NCI-H1092 (cell line): ENCODE measurements around the gene TUBB3.
A peak's percentile ranks its signal among the peaks of the same experiment; 100 is the strongest.
"Not testable (repeated sequence)": the region's sequence is repeated elsewhere in the genome, so short reads cannot be mapped to it uniquely, and the experiment has no call there.

Experiments
- DNase-seq: peaks from one replicate; lab custom pipeline; 2025; lab: John Stamatoyannopoulos, UW

Gene TUBB3

DNA sequence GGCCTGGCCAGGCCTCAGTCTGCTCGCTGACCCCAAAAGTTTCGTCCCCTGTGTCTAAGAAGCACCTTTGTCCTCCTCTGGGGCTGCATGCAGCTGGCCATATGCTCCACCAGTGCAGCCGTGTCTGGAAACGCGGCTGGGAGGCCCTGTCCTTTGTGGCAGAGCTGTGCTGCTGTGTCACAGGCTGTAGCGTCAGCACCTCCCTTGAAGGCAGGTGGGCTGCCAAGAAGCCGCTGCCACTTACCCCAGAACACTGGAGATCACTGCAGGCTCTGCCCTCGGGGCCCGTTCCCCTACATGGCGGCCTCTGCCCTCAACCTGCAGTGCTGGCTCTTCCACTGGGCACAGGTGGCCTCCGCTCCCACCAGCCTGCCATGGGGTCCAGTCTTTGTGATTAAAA lies 20.2 kb upstream of the TUBB3 start:
- DNase-seq = no peak

DNA sequence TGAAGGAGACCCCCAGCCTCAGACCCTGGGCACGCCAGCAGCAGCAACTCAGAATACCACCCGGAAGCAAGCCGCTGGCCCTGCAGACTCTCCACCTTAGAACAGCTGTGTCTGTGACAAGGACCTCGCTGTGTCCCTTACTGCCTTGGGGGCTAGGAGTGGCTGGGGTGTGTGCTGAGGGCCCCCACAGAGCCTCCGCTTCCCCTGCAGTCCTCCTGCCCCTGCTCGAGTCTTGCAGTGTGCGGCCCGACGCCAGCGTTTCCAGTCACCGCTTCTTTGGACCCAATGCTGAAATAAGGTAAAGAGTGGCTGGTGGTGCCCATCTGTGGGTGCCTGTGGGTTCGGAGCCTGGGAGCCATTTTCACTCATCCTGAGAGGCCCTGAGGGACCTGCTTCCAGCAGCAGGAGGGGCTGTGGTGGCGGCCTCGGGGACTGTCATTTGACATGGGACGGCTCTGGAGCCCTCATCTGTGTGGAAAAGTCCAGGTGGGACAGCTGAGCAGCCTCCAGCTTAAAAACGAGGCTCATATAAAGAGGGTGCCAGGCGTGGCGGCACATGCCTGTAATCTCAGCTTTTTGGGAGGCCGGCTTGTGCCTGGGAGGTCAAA lies 19.1 kb upstream of the TUBB3 start:
- no peak for DNase-seq

- no peak for DNase-seq
Observed at GRCh38 chr16:89904606-89905510, 18.3 kb upstream of the TUBB3 start.

- no peak for DNase-seq
Observed at GRCh38 chr16:89905511-89906139, 17.5 kb upstream of the TUBB3 start.

DNA sequence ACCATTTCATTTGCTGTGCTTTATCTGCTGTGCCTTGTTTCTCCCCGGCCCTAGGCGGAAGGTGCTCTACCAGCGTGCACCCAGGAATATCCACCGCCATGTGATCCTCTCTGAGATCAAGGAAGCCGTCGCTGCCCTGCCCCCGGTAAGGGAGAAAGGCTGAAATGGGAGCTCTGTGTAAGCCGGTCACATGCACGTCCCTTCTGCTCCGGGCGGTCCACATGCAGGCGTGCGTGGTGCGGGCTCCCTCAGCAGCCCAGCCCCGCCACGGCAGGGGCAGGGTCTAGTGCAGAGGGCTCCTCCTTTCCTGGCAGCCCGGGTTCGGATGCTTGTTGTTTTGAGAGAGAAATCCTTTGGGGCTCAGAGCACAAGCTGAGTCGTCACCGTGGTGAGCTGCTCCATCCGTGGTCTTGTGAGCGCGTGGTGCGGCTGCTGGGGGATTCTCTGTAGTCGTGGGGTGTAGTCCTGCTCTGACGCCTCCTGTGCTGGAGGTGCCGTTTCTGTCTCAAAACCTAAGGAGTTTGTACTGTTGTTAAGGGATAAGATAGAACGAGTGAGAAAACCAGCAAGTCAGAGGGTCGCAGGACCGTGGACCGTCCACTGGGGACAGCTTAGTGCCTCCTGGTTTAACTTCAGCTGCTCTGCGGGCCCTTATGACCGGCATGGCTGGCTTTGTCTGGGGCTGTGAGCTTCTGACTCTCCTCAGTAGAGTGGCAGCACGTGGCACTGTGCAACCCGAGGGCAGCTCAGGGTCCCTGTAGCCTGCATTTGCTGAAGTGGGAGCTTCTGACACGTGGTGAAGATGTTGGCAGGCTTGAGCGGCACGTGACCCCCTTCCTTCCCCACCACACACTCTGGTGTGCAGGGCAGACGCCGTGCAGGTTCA lies 16.8 kb upstream of the TUBB3 start:
- no peak for DNase-seq

DNA sequence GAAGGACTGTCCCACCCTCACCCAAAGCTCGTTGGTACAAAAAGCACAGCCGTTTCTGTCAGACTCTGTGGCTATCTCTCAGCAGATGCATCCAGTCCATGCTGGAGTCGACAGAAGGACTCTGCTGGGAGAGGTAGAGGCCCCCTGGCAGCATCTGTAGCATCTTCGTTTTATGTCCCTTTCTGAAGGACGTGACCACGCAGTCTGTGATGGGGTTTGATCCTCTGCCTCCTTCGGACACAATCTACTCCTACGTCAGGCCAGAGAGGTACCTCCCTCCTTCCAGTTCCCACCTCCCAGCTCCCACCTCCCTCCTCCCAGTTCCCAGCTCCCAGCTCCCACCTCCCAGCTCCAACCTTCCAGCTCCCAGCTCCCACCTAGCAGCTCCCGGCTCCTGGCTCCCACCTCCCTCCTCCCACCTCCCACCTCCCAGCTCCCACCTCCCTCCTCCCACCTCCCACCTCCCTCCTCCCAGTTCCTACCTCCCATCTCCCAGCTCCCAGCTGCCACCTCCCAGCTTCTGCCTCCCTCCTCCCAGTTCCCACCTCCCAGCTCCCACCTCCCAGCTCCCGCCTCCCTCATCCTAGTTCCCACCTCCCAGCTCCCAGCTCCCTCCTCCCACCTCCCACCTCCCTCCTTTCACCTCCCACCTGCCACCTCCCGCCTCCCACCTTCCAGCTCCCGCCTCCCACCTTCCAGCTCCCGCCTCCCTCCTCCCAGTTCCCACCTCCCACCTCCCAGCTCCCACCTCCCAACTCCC lies 15.9 kb upstream of the TUBB3 start:
- DNase-seq = no peak

GRCh38 chr16:89908236-89908635 lies 14.9 kb upstream of the TUBB3 start:
- no peak for DNase-seq

DNA sequence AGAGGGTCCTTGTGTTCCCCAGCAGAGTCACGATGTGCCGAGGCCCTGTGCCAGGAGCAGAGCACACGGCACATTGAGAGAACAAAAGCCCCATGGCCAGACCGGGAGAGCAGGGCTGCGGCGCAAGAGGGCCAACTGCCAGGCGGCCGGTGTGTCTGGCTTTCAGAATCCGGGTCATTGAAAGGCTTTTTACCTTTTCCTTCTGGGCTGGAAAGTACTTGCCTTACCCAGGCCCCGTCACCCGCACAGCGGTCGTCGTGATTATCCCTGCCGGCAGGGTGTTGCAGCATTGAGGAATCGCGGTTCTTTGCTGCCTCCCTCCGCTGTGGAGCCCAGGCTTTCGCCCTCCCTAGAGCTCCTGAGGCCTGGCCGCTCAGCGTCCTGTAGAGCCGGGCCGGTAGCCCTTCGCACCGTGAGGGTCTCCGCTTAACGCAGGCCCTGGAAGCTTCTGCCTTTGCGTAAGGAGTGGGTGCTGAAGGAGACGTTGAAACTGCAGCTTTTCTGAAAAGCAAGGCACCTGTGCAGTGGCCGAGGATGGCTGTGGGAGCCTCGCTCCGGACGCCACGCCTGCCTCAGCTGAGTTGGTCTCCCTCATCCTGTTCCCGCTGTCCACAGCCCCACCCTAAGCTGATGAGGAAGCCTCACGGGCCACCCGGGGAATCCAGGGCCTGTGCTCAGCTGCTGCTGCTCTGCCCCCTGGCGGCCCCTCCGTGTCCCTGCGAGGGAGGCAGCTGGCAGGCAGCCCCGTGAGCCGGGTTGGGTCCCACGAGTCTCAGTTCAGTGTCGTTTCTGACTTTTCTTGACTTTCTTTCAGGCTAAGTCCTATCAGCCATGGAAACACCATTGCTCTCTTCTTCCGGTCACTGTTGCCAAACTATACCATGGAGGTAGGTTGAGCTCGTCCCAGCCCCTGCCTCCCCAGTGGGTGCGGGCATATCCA lies 13.1 kb upstream of the TUBB3 start:
- peak; percentile 53 for DNase-seq

DNA sequence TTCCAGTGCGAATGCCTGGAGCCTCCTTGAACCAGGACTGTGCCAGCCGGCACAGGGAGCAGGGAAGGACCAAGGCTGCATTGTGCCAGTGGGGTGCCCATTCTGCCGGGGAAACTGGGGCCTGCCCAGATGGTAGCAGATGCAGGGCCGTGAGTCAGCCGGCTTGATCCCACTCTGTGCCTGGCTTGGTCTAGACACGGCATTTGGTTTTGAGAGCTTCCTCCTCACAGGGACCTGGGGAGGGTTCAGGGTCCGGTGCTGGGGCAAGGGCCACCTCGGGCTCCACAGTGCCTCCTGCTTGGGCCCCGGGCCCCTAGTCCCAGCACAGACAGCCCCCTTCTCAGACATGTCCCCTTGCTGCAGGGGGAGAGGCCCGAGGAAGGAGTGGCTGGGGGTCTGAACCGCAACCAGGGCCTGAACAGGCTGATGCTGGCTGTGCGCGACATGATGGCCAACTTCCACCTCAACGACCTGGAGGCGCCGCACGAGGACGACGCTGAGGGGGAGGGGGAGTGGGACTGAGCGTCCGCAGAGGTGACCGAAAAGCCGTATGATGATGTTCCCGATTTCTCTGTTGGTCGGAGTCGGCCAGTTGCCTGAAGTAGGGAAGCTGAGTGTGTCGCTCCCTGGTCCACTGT lies 12.3 kb upstream of the TUBB3 start:
- no peak for DNase-seq

GRCh38 chr16:89911375-89911774 lies 11.8 kb upstream of the TUBB3 start:
- no peak for DNase-seq

DNA sequence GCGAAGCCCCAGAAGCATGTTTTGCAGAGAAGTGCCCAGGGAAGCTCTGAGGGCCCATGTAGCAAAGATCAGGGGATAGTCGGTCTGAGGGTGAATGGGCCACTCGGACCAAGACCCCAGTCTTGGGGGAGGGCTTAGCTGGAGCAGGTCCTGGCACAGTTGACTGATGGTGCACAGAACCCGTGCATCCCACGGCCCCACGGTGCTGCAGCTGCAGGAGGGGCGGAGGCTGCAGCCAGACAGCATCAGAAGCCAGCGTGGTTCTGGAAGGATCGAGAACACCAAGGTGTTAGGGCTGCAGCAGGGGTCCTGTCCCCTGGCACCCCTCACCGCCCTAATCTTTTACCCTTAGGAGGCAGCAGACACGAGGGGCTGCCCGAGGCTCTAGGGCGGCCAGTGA lies 11.0 kb upstream of the TUBB3 start:
- DNase-seq = no peak

- no peak for DNase-seq
Observed at GRCh38 chr16:89912627-89913026, 10.5 kb upstream of the TUBB3 start.

DNA sequence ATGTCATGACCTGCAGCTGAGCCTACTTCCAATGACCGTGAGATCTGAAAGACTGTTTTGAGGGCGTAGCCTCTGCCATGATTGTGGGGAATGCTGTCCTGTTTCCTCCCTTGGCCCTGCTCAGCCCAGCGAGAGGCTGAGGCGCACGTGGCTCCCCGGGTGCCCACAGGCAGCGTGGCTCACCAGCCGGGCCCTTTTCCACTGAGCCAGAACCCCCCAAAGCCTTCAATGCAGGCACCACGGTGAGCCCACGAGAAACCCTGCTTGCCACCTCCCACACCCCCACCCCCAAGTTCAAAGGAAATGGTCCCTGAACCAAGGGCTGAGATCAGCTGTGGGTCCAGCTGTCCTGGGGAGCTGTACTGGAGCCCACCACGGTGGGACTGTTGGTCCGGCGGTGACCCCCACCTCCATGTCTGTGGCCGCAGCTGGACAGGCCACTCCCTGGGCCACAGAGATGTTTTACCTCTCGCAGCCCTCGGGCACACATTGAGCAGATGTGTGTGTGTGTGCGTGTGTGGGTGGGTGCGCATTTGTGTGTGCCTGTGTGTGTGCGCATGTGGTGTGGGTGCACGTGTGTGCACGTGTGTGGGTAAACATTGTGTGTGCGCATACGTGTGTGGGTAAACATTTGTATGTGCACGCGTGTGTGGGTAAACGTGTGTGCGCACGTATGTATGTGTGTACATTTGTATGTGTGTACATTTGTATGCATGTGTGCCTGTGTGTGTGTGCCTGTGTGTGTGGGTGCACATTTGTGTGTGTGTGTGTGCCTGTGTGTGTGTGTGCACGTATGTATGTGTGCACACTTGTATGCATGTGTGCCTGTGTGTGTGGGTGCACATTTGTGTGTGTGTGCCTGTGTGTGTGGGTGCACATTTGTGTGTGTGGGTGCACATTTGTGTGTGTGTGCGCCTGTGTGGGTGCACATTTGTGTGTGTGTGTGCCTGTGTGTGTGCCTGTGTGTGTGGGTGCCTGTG lies 9.4 kb upstream of the TUBB3 start:
- DNase-seq = no peak

- DNase-seq = not testable (repeated sequence)
Observed at GRCh38 chr16:89914642-89915285, 8.4 kb upstream of the TUBB3 start.

DNA sequence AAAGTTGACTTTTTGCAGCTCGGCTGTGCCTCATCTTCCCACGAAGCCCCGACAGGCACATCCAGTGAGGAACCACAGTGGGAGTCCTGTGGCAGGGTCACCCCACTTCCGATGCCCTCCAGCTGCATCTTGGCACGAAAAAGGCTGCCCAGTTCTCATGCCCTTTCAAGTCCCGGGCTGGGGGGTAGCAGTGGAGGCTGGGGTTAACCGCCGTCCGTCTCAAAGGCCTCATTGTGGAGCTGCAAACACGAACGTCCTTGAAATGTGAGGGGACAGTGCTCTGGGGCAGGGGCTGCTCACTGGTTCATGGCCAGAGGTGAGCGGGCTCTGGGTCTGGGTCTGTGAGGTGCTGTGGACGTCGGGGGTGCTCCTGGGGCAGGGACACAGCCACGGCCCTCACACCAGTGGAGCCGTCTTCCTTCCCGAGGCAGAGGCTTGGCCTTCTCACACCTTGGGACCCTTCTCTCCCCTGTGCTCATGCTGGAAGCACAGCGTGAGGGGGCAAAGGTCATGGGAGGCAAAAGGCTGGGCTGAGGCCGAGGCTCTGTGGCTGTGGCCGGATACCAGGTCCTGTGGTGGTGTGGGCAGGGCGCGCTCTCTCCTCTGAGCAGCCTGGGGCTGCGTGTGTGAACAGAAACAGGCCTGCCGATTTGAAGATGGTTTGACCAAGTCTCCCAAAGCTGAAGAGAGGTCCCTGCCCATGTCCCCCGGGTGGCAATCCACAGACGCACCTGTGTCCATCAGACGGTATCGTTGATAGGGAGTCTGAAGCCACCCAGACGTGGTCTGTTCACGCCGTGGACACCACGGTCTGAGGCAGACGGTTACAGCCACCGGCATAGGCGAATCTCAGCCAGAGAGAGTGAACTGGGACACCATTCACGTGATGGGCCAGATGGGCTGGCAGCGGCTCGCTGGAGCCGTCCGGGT lies 7.6 kb upstream of the TUBB3 start:
- DNase-seq = no peak

GRCh38 chr16:89917773-89918452 lies 5.2 kb upstream of the TUBB3 start:
- DNase-seq = peak; percentile 50
